Right lobe of liver (tissue), 4 donors: ENCODE measurements around the gene KRTAP4-9.
"Not testable (repeated sequence)": the region's sequence is repeated elsewhere in the genome, so short reads cannot be mapped to it uniquely, and the experiment has no call there.

Experiments used
- POLR2A ChIP-seq: fragments of 450-650 bp; IDR thresholded peaks from one replicate; pipeline ENCODE4 v1.6.1; 2017; ENCODE audit warnings: antibody characterized with exemption, mild to moderate bottlenecking
- TF ChIP-seq, protein P1 (sequence below), 4 donors: fragments of 200-600 bp in 3 of 4; fragments of 450-650 bp in 1 of 4; IDR thresholded peaks; one replicate each; pipeline versions ENCODE4 v1.5.1 to v1.8.0; 2016 to 2022; ENCODE audit warnings: antibody characterized with exemption in 4 of 4, mild to moderate bottlenecking in 2 of 4
- donor health status: DM: no; HTN: no; CAD: no.
- donor health status: DM: no; HTN: no; CAD: no.
- donor health status: DM: no; HTN: yes; CAD: no.

DNA sequence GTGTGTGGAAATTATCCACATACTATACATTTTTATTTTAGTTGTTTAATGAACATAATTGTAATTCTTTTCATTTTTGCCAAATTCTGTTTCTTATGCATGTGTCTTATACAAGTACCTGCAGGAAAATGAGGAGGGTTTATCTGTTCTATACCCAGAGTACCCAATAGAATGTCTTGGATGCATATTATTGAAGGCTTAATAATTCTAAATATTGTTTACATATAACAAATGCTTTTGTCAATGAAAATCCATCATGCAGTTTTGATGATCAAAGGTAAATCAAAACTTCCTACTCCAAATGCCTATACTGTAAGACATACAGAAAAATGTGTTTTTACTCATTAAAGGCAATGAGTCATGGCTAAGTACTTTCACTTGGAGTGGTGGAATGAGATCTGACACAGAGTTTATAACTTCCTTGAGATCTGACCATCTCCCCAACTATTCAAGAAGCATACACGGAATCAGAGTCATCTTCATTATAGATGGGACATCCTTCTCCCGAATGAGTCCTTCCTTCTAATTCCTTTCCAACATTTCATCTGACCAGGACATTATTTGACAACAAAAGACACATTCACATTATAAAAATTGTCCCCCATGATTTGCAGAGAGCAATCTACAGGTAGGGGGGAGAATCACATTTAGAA is 677 bp upstream of the KRTAP4-9 start:
- TF ChIP-seq, protein P1, sequence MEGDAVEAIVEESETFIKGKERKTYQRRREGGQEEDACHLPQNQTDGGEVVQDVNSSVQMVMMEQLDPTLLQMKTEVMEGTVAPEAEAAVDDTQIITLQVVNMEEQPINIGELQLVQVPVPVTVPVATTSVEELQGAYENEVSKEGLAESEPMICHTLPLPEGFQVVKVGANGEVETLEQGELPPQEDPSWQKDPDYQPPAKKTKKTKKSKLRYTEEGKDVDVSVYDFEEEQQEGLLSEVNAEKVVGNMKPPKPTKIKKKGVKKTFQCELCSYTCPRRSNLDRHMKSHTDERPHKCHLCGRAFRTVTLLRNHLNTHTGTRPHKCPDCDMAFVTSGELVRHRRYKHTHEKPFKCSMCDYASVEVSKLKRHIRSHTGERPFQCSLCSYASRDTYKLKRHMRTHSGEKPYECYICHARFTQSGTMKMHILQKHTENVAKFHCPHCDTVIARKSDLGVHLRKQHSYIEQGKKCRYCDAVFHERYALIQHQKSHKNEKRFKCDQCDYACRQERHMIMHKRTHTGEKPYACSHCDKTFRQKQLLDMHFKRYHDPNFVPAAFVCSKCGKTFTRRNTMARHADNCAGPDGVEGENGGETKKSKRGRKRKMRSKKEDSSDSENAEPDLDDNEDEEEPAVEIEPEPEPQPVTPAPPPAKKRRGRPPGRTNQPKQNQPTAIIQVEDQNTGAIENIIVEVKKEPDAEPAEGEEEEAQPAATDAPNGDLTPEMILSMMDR (IDR thresholded peaks at IDR 0.05) = not testable (repeated sequence)
- TF ChIP-seq POLR2A = not testable (repeated sequence)
